ENCODE results near the gene TPRG1L. TPM values are rescaled to one million over a fixed set of nuclear protein-coding genes. Genes with fewer than 3 reads are reported as not detected.

TPRG1L gene
- total RNA-seq, 1 donor from 2014 or later, result 26.6 TPM

GRCh38 chr1:3669421-3669821 lies 44.6 kb downstream of the TPRG1L start:
- no peaks in the 10 kb centered on the region for H3K9me3 Mint-ChIP-seq
- no peak for DNase-seq (ENCODE audit: extremely low spot score, unreplicated experiment)

GRCh38 chr1:3669971-3670431 lies 45.2 kb downstream of the TPRG1L start:
- H3K4me1 Mint-ChIP-seq (ENCODE audit: unreplicated experiment), result peaks cover 5% of the 10 kb centered on the region
- H3K36me3 Mint-ChIP-seq, result no peaks in the 10 kb centered on the region

More at GRCh38 chr1:3669421-3669821, 44.6 kb downstream of the TPRG1L start:
- Mint-ChIP-seq H3K36me3 (no peaks in the 10 kb centered on the region), H3K4me3 (no peak overlapping the region), H3K27ac (no peak overlapping the region), H3K27me3 (peaks cover 39% of the 10 kb centered on the region), H3K4me1 (ENCODE audit: unreplicated experiment) (peaks cover 5% of the 10 kb centered on the region)
- TF ChIP-seq CTCF (conservative IDR thresholded peaks at IDR 0.05), result no peak

GRCh38 chr1:3670823-3671265 lies 46.0 kb downstream of the TPRG1L start:
- TF ChIP-seq CTCF (conservative IDR thresholded peaks at IDR 0.05), result no peak
- no peak overlapping the region for H3K4me3 Mint-ChIP-seq

More at GRCh38 chr1:3669971-3670431, 45.2 kb downstream of the TPRG1L start:
- Mint-ChIP-seq H3K27me3 (peaks cover 38% of the 10 kb centered on the region), H3K4me3 (no peak overlapping the region), H3K9me3 (no peaks in the 10 kb centered on the region), H3K27ac (no peak overlapping the region)
- DNase-seq (ENCODE audit: extremely low spot score, unreplicated experiment), result no peak
- TF ChIP-seq CTCF (conservative IDR thresholded peaks at IDR 0.05), result no peak

GRCh38 chr1:3671371-3672180 lies 46.8 kb downstream of the TPRG1L start:
- no peak for TF ChIP-seq CTCF (conservative IDR thresholded peaks at IDR 0.05)
- no peak overlapping the region for H3K27ac Mint-ChIP-seq
- no peaks in the 10 kb centered on the region for H3K36me3 Mint-ChIP-seq
- peaks cover 30% of the 10 kb centered on the region for H3K27me3 Mint-ChIP-seq
- H3K4me3 Mint-ChIP-seq, result no peak overlapping the region
- no peak for DNase-seq (ENCODE audit: extremely low spot score, unreplicated experiment)
- peaks cover 5% of the 10 kb centered on the region for H3K4me1 Mint-ChIP-seq (ENCODE audit: unreplicated experiment)
- H3K9me3 Mint-ChIP-seq, result no peaks in the 10 kb centered on the region

More at GRCh38 chr1:3670823-3671265, 46.0 kb downstream of the TPRG1L start:
- Mint-ChIP-seq H3K9me3 (no peaks in the 10 kb centered on the region), H3K27ac (no peak overlapping the region), H3K27me3 (peaks cover 34% of the 10 kb centered on the region), H3K4me1 (ENCODE audit: unreplicated experiment) (peaks cover 5% of the 10 kb centered on the region), H3K36me3 (no peaks in the 10 kb centered on the region)
- DNase-seq (ENCODE audit: extremely low spot score, unreplicated experiment), result no peak

GRCh38 chr1:3672231-3672970 lies 47.6 kb downstream of the TPRG1L start:
- no peaks in the 10 kb centered on the region for H3K36me3 Mint-ChIP-seq
- peaks cover 26% of the 10 kb centered on the region for H3K27me3 Mint-ChIP-seq
- no peak overlapping the region for H3K27ac Mint-ChIP-seq
- DNase-seq (ENCODE audit: extremely low spot score, unreplicated experiment), result no peak
- no peak overlapping the region for H3K4me3 Mint-ChIP-seq
- peaks cover 5% of the 10 kb centered on the region for H3K4me1 Mint-ChIP-seq (ENCODE audit: unreplicated experiment)
- H3K9me3 Mint-ChIP-seq, result no peaks in the 10 kb centered on the region
- no peak for TF ChIP-seq CTCF (conservative IDR thresholded peaks at IDR 0.05)

Data from type B pancreatic cell (in vitro differentiated cells).